Measurements from ENCODE around the gene KRT83.

Gene KRT83

DNA sequence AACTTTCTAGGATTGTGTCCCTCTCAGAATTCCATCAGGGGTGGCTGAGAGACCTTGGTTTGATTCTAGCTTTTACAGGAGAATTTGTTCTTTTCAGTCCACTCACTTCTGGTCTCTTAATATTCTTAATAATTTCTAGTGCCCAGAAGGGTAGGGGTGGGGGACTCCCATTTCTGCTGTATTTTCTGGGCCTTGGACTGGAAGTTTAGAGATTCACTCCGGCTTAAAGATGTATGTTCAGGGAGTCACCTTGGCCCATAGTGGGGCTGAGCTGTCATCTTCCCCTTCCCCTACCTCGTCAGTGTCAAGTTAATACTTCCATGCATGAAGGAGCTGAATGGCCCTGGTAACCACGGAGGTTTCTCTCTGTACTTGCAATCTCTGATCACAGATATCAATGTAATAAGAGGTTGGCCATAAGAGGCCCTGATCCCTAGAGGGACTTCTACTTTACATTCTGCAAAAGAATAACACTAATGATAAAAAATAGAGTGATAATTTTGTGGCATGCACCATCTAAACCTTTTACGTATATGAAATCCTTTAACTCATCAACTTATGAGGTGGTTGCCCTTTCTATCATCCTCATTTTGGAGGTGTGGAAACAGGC is 36.5 kb downstream of the KRT83 start:
- DNase-seq = no peak

DNA sequence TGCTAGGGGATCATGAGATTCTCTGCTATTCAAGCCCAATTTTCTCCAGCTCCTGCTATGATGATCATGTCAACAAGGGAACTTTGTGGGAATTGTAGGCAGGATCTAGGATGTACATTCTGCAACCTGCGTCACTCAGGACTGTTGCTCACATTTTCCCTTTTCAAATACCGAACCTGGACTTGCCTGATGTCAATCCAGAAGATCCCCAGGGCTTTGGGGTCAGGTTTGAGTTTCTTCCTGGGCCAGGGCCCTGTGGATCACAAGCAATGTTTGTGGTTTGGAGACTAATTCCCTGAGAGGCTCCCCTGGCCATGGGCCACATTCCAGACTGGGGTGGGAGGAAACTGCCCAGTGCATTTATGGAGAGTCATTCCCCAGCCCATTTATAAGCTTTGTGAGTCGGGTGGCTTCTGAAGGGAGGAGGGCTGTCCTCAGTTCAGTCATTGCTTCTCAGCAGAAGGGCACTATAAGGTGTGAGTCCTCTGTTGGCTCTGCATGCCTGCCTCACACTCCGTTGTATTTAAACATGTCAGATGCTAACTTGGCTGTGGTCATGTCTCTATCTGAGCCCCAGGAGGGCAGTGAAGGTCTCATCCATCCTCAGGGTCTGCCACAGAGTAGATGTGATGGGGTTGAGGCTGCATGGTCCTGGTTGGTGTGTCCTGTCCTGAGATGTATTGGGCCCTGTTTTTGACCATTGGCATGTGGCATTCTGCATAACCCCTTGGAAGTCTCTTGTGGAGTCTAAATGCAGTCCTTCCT is 40.2 kb downstream of the KRT83 start:
- DNase-seq = no peak

DNA sequence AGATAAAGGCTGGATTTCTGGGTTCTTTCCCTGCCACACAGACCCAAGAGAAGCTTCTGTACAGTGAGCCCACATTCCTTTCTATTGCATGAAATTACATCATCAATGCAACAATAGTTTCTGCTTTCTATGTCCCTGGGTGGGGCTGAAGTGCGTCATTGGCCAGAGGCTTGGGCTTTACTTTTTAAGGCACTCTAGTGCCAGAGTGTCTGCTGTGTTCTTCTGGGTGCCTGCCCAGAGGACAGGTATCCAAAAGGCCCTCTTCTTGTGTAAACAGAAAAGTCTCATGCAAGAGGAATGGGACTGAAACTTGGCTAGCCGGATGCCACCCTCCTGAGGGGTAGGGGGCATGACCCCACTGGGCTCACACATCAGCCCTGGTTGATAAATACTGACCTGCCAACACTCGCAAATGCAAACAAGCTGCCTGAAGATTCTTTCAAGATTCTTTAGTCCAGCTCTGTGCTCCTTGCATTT is 40.8 kb downstream of the KRT83 start:
- no peak for DNase-seq

DNA sequence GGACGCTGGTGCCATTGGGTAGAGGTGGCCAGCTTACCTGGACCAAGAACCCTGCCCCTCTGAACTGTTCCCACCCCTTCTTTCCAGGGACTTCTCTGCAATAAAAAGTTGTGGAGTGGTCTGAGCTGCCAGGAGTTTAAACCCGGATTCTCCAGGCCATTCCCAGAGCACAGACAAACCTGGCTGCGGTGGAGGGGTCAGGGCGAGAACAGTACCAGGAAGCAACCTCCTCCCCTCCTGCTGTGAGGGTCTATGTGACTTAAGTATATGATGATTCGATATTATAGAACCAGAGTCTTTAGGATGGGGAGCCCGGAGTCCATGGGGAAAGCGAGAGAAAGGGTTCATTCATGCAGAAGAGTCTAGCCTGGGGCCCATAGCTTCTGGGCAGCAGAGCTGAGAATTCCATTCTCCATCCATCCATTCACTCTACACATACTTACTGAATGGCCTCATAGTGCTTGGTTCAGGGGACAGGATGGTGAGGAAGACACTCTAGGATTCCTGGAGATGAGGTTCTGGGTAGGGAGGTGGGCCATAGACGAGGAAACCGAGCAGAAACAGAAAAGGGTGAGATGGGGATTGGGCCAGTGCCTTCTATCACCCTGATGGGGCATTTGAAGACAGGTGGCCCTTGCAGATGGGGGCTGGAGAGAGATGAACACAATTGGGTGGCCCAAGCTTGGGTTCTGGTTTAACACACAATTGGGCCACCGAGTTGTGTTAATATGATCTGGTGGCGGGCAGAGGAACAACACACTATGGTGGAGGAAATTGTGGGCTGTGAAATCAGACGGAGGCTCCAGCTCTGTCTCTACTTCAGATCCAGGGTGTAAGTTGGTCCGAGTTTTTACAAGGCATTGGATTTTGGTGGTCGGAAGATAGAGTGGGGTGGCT is 41.5 kb downstream of the KRT83 start:
- DNase-seq = no peak

DNA sequence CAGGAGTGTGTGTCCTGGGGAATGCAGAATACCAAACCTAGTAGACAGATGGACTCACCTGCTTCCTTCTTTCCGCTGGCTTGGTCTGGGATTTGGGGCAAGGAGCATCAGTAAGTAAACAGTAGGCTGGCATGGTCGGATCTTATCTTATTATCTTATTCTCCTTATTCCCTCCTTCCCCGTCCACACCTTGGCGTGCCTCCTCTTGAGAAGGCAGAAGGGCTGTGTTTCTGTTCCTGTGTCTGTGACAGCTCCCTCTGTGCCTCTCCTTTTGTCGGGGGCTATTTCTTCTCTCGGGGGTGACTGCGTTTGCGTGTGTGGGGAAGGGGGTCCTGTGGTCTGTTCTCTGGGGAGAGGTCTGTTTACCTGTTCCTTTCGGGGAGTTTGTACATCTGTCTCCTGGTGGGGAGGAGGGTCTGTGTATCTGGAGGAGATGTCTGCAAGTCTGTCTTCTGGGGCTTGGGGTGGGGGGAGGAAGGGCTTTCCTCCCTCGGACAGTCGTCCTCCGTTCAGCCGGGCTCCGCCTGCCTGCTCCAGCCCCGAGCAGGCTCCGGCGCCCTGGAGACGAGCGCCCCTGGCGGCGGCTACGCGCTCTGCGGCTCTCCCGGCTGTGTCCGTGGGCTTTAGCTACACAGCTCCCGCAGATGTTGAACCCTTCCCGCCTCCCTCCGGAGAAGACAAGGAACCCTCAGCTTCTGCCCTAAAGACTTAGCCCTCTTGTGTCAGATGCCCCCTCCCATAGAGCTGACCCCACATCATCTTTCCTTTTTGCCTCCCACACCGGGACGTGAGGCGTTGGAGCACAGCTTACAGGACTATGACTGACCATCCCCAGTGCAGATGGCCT is 42.4 kb downstream of the KRT83 start:
- DNase-seq = no peak

DNA sequence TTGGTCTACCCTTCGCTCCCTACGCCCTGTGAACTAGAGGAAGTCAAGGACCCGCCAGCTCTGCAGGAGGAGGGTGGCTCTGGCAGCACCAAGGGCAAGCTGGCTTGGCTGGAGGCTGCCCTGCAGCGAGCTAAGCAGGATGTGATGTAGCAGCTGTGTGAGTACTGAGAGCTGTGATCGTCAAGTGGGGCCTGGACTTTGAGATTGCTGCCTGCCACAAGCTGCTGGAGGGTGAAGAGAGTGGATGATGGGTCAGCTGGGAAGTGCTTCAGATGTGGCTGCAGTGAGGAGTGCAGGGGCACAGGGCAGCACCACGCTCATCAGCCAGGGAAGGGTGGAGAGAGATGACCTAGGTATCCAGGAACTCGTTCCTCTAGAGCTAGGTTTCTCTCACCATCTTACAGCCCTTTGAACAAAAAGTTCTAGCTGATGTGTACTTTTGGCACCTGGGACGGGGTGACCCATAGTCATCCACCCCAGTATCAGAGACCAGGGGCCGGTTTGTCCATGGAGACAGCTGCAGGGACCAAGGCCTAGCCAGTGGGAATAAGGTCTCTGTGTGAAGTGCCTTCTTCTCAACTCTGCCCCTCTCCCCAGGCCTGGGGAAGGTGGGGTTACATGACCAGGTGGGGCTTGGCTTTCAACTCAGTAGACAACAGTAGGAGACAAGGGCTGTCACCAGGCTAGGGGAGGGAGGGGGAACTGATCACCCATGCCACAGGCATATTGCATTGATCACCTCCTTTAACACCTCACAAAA is 43.5 kb downstream of the KRT83 start:
- DNase-seq = no peak

DNA sequence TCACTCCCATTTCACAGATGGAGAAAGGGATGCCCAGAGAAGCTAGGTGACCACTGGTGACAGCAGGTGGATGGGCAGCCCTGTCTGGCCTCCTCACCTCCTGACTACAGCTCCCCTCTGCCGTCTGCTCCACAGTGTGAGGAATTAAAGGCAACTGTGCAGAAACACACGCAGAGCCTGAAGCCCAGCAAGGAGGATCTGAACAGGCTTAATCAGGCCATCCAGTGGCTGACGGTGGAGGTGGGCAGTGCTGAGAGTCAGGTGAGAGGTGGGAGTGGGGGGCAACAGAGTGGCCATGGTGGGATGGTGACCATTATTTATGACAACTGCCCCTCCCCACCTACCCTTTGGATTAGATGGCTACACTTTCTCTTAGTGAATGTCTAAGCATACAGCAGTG is 45.5 kb downstream of the KRT83 start:
- no peak for DNase-seq

DNA sequence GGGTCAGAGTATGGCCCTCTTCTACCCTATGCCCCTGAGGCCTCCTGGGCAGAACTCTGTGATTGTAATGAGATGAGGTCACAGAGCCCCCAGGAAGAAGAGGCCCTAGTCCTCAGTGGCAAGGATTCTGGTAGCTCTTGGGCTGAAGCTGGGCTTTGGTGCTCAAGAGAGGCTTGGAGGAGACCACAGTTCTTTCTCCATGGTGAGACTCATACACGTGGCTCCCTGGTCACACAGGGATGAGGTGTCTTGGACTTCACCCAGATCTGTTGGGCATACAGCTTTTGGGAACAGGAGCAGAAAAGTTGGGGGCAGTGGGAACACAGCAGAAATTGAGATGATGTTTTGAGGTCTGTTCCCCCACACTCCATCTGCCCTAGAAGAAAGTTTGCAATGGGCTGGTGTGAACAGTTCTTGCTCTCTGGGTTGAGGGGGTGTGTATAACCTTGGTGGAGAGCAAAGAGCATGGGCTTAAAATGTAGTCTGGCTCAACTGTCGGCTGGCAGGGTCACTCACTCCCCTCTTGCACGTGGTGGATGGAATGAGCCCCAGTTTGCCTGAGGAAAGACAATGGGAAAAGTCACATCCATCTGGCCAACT is 46.6 kb downstream of the KRT83 start, which contains the start of gene KRT86:
Gene KRT86 (plus strand): TSS at position 125 of the 600 bp plus-strand sequence. CDS start 27,272 bp downstream, outside the sequence.
- DNase-seq = no peak

DNA sequence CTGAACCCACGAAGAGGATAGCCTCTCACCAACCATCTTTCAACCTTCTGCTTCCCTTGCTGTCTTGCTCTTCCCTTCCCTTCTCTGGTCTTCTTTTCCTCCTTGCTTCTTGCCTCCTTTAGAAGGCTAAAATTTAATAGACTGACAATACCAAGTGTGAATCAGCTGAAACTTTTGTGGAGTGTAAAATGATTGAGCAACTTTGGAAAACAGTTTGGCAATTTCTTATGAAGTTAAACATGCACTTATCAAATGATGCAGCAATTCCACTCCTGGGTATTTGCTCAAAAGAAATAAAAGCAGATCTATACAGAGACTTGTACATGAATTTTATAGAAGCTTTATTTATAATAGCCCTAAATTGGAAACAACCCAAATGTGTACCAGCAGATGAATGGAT is 50.0 kb downstream of the KRT83 start:
- no peak for DNase-seq

DNA sequence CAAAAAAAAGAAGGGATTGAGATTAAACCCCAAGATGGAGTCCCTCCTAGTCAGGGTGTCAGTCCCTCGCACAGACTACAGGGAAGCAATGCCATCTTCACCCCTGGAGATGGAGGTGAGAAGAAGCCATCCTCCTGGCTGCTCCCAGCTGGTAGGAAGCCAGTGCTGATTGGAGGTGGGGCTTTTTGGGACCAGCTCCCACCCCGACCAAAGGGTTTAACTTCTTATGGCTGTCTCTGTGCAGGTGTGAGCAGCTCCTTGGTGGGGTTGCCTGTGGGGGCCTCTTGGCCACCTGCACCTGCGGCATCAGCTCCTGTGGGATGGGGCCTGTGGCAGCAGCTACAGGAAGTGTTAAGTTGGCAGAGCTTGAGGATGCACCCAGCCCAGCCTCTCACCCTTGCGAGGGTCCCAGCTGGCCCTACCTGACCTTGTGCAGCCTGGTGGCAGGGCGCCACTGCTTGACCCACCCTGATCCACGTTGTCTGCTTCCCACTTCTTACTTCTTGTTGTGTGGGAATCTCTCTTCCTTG is 50.6 kb downstream of the KRT83 start:
- DNase-seq = no peak

DNA sequence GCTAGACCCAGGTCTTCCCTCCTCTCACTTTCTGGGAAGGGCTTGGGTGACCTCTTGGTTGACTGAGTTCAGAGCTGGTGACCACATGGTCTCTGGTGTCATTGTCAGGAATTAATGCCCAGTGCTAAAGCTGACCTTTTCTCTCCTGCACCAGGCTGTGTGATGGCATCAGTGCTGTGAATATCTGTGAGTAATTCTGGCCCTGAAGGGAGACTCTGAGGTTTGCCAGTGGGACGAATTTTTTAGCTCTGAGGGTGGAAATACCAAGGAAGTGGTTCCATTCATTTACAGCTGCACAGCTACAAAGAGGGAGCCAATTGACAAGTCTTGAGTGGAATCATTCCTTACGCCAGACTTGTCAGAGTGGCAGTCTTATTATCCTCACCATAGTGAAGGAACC is 53.0 kb downstream of the KRT83 start:
- no peak for DNase-seq

DNA sequence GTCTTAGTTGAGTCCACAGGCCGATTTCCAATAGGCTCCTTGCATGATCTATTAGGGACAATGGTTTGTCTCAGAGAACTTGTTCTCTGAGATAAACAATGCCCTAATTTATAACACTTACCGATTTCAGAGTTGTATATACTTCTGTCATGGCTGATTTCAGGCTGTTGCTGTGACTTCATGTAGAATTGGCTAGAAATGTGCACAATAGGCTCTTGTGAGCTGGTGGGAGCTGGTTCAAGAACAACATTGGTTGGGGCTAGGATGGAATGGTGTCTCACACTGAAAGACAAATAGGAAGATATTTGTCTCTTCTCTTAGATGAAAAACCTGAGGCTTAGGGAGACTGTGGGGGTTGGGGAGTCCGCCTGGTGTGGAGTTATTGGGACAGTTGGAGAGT is 53.5 kb downstream of the KRT83 start:
- DNase-seq = no peak

DNA sequence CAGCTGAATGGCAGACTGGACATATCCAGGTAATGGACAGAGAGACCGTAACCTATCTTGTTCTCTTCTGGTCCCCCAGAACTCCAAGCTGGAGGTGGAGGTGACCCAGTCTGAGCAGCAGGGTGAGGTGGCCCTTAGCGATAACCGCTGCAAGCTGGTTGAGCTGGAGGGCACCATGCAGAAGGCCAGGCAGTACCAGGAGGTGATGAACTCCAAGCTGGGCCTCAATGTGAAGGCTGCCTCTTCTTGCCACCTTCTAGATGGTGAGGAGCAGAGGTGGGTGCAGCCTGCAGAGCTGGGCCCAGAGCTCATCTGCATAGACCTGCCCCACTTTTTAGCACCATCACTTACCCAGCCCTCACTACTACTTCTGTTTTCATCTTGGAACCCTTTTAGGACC is 53.9 kb downstream of the KRT83 start:
- no peak for DNase-seq

DNA sequence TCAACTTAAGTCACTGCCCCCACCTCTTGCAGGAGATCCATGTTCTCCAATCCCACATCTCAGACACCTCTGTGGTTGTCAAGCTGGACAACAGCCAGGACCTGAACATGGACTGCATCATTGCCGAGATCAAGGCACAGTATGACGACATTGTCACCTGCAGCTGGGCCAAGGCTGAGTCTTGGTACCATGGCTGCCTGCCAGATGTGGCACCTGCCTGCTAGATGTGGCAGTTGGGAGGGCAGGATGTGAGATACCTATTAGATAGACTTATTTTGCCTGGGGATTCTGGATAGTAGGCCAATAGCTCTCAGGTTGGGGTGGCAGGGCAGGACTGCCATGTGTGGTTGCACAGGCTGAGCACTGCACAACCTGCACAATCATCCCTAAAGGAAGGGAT is 54.7 kb downstream of the KRT83 start:
- no peak for DNase-seq

DNA sequence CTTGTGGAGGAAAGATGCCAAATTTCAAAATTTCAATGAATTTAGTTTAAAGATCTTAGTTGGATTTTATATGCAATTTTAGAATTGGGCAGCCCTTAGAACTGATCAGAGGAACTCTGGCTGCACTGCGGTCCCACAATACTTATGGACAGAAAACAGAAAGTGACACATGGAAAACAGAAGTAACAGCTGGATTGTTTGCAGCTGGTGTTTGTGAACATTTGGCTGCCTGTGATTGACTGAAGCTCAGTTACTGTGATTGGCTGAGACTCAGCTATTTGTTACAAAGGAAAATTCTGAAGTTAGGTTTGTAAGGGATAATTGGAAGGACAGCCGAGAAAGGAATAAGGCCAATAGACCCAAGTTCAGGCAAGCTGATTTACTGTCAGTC is 56.8 kb downstream of the KRT83 start:
- DNase-seq = no peak

Measured in NCI-H524 treated with DMSO at 0.1 percent for 48 hours (cell line).